Measurements from ENCODE around the gene GJA3. TPM values are rescaled to one million over a fixed set of nuclear protein-coding genes. Genes with fewer than 3 reads are reported as not detected.

The GJA3 gene
- total RNA-seq, 1 experiment from 2014 or later, result 0.92 TPM

DNA sequence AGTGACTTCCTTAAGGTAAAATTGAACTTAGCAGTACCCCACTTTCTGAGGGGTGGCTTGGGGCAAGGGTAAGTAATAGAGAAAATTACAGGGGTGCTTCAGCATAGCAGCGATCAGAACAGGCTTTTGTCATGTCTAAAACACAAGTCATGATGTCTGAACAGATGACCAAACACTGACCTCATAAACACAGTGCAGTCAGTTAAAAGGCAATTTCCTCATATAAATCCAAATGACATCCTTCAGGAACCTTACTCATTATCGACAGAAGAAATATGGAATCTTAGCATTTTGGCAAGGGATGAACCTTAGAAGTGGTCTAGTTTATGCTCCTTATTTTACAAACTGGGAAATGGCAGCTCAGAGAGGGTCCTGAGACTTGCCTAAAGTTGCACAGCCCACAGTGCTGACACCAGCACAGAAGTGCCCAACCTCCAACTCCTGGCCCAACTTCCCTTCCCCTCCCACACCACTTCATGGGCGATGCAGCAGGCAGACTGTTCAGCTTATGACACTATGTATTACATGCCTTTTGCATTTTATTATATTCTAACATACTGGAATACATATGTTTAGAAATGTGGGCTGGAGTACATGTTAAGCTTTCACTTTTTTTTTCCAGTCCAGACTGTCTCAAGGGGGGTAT is 3.6 kb downstream of the GJA3 start:
- peaks cover 0 to 2% (median 0%) of the 10 kb centered on the region in 3 experiments; a peak in 2 of 7 replicates for H3K36me3 Mint-ChIP-seq (ENCODE audit: insufficient read depth in 1 of 3, low read depth in 3 of 3)
- no peak overlapping the region for H2BK12ac ChIP-seq (ENCODE audit: insufficient read length, low read depth, low read length)

More for the DNA sequence above, 3.6 kb downstream of the GJA3 start:
- no peak overlapping the region for H4K91ac ChIP-seq (ENCODE audit: insufficient read length, low read depth, low read length)
- no peak overlapping the region for H3T11ph ChIP-seq (ENCODE audit: low read length)
- no peaks in the 10 kb centered on the region for H4K20me1 ChIP-seq (ENCODE audit: control insufficient read depth, insufficient read depth, insufficient read length)
- no peak overlapping the region for H3K27ac ChIP-seq (ENCODE audit: insufficient read length, low read depth, low read length)
- H3K79me1 ChIP-seq (ENCODE audit: insufficient read depth, low read depth, low read length, poor library complexity, severe bottlenecking), result no peaks in the 10 kb centered on the region
- no peak overlapping the region for H2AFZ ChIP-seq (ENCODE audit: low read length)
- Mint-ChIP-seq H3K27ac (no peak overlapping the region), H3K27me3 (ENCODE audit: low read depth) (peaks cover 59% of the 10 kb centered on the region), H3K4me1 (peaks cover 8 to 9% of the 10 kb centered on the region in 2 experiments), H3K9me3 (peaks cover 0 to 3% of the 10 kb centered on the region in 2 experiments; a peak in 1 of 5 replicates), H3K4me3 (no peak overlapping the region)
- H3K23me2 ChIP-seq (ENCODE audit: insufficient read length, low read depth, low read length, poor library complexity, severe bottlenecking), result peaks cover 9% of the 10 kb centered on the region
- no peaks in the 10 kb centered on the region for H3K79me2 ChIP-seq (ENCODE audit: insufficient read depth, low read length)
- H2BK120ac ChIP-seq (ENCODE audit: low read depth, low read length, poor library complexity, severe bottlenecking), result no peak overlapping the region
- no CpG with 5 or more reads among the region's 3 CpGs for WGBS (ENCODE audit: extremely low coverage, insufficient read length, low lambda C conversion rate)
- H2AK5ac ChIP-seq (ENCODE audit: insufficient read length, low read length), result no peak overlapping the region
- H2BK20ac ChIP-seq (ENCODE audit: low read depth, low read length, poor library complexity, severe bottlenecking), result no peak overlapping the region
- H3K56ac ChIP-seq (ENCODE audit: insufficient read length, low read depth, low read length), result no peak overlapping the region
- H3K23ac ChIP-seq (ENCODE audit: insufficient read length, low read depth, low read length), result no peak overlapping the region
- no peak overlapping the region for H4K8ac ChIP-seq (replicated peaks; ENCODE audit: insufficient read length, low read depth, low read length)
- H3K14ac ChIP-seq (ENCODE audit: insufficient read depth, low read length), result no peak overlapping the region
- H2BK15ac ChIP-seq (ENCODE audit: low read depth, low read length), result no peak overlapping the region
- peak; percentile 8 for DNase-seq
- H3K9me3 ChIP-seq (ENCODE audit: control insufficient read depth, low read depth, low read length), result no peaks in the 10 kb centered on the region
- H3K27me3 ChIP-seq (ENCODE audit: insufficient read depth, low read length), result peaks cover 24% of the 10 kb centered on the region; the same call in 1 of the 2 replicates
- H2BK5ac ChIP-seq (ENCODE audit: insufficient read length, low read length), result no peak overlapping the region
- H4K5ac ChIP-seq (ENCODE audit: insufficient read length, low read depth, low read length), result no peak overlapping the region
- H3K4me1 ChIP-seq (ENCODE audit: insufficient read depth, low read length), result no peaks in the 10 kb centered on the region
- H3K9ac ChIP-seq (ENCODE audit: extremely low read depth, insufficient read length, low read length), result no peak overlapping the region
- no peak overlapping the region for H3K4ac ChIP-seq (ENCODE audit: low read depth, low read length)
- TF ChIP-seq, protein P1, sequence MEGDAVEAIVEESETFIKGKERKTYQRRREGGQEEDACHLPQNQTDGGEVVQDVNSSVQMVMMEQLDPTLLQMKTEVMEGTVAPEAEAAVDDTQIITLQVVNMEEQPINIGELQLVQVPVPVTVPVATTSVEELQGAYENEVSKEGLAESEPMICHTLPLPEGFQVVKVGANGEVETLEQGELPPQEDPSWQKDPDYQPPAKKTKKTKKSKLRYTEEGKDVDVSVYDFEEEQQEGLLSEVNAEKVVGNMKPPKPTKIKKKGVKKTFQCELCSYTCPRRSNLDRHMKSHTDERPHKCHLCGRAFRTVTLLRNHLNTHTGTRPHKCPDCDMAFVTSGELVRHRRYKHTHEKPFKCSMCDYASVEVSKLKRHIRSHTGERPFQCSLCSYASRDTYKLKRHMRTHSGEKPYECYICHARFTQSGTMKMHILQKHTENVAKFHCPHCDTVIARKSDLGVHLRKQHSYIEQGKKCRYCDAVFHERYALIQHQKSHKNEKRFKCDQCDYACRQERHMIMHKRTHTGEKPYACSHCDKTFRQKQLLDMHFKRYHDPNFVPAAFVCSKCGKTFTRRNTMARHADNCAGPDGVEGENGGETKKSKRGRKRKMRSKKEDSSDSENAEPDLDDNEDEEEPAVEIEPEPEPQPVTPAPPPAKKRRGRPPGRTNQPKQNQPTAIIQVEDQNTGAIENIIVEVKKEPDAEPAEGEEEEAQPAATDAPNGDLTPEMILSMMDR (conservative IDR thresholded peaks at IDR 0.05), result no peak
- H3K18ac ChIP-seq (ENCODE audit: insufficient read length, low read depth, low read length), result no peak overlapping the region
- no peak overlapping the region for H3K4me2 ChIP-seq (ENCODE audit: insufficient read depth, insufficient read length, low read length)
